KBM-7 (cell line): ENCODE data around the gene CES4A.
A peak's percentile ranks its signal among the peaks of the same experiment; 100 is the strongest.
"Not testable (repeated sequence)": the region's sequence is repeated elsewhere in the genome, so short reads cannot be mapped to it uniquely, and the experiment has no call there.

Experiments
- DNase-seq: peaks from one replicate; pipeline ENCODE4 v3.0.0-alpha.2; 2015
- in situ Hi-C: fragments of 300-500 bp; cut with MboI; formaldehyde crosslinking; loops from 2 replicates; pipeline ENCODE4 v1.14.3; 2020; ENCODE audit warnings: low sequenced_read_pairs, low pct_unique_long_range_greater_than_20kb, mixed read lengths

CES4A gene

GRCh38 chr16:67034487-67034886 lies 46.1 kb downstream of the CES4A start:
- in situ Hi-C loops: no loop called here

GRCh38 chr16:67035364-67035763 lies 47.0 kb downstream of the CES4A start:
- DNase-seq: no peak
- in situ Hi-C loops: no loop called here

More at GRCh38 chr16:67034487-67034886, 46.1 kb downstream of the CES4A start:
- DNase-seq: no peak

DNA sequence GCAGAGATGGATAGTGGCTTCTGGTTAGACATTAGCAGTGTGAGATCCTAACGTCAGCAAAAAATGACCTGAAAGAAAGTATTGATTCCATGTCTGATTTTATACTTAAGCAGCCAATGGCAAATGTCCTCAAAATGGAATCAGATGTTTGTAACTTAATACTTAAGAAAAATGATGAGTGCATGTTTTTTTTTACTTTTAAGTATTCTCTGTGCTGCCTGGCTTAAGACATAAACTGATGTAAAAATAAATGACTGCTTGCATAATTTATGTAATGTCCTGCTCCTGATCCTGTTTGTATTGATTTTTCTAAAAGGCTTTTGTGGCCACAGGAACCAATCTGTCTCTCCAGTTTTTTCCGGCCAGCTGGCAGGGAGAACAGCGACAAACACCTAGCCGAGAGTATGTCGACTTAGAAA lies 47.9 kb downstream of the CES4A start:
- in situ Hi-C loops: no loop called here
- DNase-seq: no peak

- in situ Hi-C loops: no loop called here
- no peak for DNase-seq
These were observed 51.1 kb downstream of the CES4A start for GRCh38 chr16:67039260-67040020.

DNA sequence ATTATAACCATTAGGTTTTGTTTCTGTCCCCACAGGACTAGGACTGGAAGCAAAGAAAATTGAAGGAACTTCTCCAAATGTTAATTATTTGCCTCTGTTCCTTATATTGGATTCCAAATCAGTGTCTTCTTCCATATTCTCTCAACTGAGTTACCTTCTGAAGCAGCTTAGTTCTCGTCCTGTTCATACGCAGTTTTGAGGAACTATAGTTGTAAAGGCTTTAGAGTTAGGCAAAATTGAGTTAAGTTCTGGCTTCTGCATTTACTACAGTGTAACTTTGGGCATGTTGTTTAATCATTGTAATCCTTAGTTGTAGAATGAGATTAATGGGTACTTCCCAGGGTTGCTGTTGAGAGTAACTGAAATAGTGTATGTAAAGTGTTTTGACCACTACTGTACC lies 51.8 kb downstream of the CES4A start:
- in situ Hi-C loops: no loop called here

DNA sequence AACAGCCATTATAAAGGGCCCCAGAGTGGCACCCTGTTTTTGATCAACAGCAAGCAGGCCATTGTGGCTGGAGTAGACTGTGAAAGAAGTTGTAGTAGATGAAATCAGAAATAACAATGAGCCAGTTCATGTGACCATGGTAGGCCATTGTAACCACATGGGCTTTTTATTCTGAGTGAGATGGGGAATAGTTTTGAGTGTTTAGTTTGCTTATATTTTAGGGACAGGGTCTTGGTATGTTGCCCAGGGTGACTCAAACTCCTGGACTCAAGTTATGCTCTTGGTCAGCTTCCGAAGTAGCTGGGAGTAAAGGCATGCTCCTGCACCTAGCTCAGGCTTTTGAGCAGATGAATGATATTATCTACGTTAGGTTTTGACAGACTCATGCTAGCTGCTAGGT lies 52.5 kb downstream of the CES4A start:
- in situ Hi-C loops: no loop called here
- DNase-seq: no peak

More for the DNA sequence above, 51.8 kb downstream of the CES4A start:
- no peak for DNase-seq

DNA sequence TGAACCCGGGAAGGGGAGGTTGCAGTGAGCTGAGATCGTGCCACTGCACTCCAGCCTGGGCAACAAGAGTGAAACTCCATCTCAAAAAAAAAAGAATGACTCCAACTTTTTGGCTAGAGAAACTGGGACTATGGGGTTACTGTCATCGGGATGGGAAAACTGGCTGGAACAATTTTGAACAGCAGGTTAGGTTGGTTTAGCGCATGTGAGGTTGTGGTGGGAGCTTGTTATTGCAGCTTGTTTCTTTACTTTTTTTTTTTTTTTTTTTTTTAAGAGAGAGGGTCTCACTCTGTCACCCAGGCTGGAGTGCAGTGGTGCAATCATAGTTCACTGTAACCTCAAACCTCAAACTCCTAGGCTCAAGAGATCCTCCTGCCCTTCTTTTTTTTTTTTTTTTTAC lies 53.1 kb downstream of the CES4A start:
- in situ Hi-C loops: not testable (repeated sequence)
- DNase-seq: peak; percentile 33

GRCh38 chr16:67043420-67043819 lies 55.0 kb downstream of the CES4A start:
- in situ Hi-C loops: no loop called here
- no peak for DNase-seq

- in situ Hi-C loops: no loop called here
- no peak for DNase-seq
These were observed 62.4 kb downstream of the CES4A start for GRCh38 chr16:67050796-67051195.

DNA sequence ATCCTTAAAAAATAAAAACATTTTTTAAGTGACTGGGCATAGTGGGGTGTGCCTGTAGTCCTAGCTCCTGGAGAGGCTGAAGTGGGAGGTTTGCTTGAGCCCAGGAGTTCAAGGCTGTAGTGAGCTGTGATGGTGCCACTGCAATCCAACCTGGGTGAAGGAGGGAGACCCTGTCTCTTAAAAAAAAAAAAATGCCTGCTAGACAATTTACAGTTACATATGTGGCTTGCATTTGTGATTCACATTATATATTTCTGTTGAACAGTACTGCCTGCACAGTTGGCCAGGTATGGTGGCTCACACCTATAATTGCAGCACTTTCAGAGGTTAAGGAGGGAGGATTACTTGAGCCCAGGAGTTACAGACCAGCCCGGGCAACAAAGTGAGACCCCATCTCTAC lies 64.0 kb downstream of the CES4A start:
- DNase-seq: no peak
- in situ Hi-C loops: no loop called here

GRCh38 chr16:67053767-67054334 lies 65.5 kb downstream of the CES4A start:
- DNase-seq: no peak

DNA sequence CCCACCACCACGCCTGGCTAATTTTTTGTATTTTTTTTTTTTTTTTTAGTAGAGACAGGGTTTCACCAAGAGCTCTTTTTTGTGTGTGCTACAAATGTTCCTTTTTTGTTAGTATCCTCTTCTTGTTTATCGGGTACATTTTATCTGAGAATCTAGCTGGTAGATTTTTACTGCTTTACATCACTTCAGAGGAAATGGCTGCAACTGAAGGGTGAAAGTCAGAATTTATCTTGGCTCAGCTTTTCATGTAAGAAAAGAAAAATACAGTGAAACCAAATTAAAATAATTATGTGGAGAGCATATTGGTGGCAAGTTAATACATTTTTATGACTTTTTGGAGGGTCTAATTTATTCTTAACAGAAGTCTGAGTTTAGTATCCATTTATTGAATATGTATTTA lies 66.5 kb downstream of the CES4A start:
- no peak for DNase-seq
- in situ Hi-C loops: no loop called here

More at GRCh38 chr16:67053767-67054334, 65.5 kb downstream of the CES4A start:
- in situ Hi-C loops: no loop called here

- in situ Hi-C loops: no loop called here
- DNase-seq: no peak
These were observed 67.5 kb downstream of the CES4A start for GRCh38 chr16:67055712-67056487.
